Endodermal cell (in vitro differentiated cells): ENCODE data around the gene ERBB4. TPM values are rescaled to one million over a fixed set of nuclear protein-coding genes. Genes with fewer than 3 reads are reported as not detected.

Experiments
- DNase-seq: peaks from one replicate; pipeline ENCODE4 v3.0.0-alpha.2; 2017
- H3K27ac ChIP-seq: 2 replicates; pipeline ENCODE4 v1.5.1; 2013; ENCODE audit warnings: mild to moderate bottlenecking, low read depth, low read length, moderate library complexity
- H3K27me3 ChIP-seq: 2 replicates; pipeline ENCODE4 v1.6.1; 2013; ENCODE audit warnings: mild to moderate bottlenecking, low read length, moderate library complexity; ENCODE audit not compliant: insufficient read depth, control insufficient read depth, poor library complexity, severe bottlenecking
- H3K36me3 ChIP-seq: 2 replicates; pipeline ENCODE4 v1.7.0; 2013; ENCODE audit warnings: mild to moderate bottlenecking, low read length, moderate library complexity; ENCODE audit not compliant: control insufficient read depth, insufficient read depth
- H3K4me1 ChIP-seq: one replicate; pipeline ENCODE4 v1.7.0; 2013; ENCODE audit warnings: low read length; ENCODE audit not compliant: control insufficient read depth, insufficient read depth
- H3K4me3 ChIP-seq: 2 replicates; pipeline ENCODE4 v1.5.1; 2013; ENCODE audit warnings: mild to moderate bottlenecking, low read length, moderate library complexity
- H3K9ac ChIP-seq: 2 replicates; pipeline ENCODE4 v1.6.1; 2013; ENCODE audit warnings: mild to moderate bottlenecking, low read length, moderate library complexity; ENCODE audit not compliant: poor library complexity, severe bottlenecking; ENCODE audit errors: extremely low read depth
- H3K9me3 ChIP-seq: 2 replicates; pipeline ENCODE4 v1.6.1; 2013; ENCODE audit warnings: mild to moderate bottlenecking, low read length, moderate library complexity; ENCODE audit not compliant: control insufficient read depth
- H3K27ac Mint-ChIP-seq: 2 replicates; pipeline ENCODE4 v1.8.0; 2020; ENCODE audit warnings: mixed read lengths
- H3K27me3 Mint-ChIP-seq: 2 replicates; pipeline ENCODE4 v1.8.0; 2021; ENCODE audit warnings: mild to moderate bottlenecking, mixed read lengths; ENCODE audit not compliant: insufficient read depth
- H3K36me3 Mint-ChIP-seq: 2 replicates; pipeline ENCODE4 v1.8.0; 2020; ENCODE audit warnings: low read depth, mixed read lengths
- H3K4me1 Mint-ChIP-seq: 2 replicates; pipeline ENCODE4 v1.8.0; 2020; ENCODE audit warnings: mixed read lengths
- H3K4me3 Mint-ChIP-seq: 2 replicates; pipeline ENCODE4 v1.8.0; 2020; ENCODE audit warnings: mild to moderate bottlenecking, moderate library complexity, mixed read lengths
- H3K9me3 Mint-ChIP-seq: 2 replicates; pipeline ENCODE4 v1.8.0; 2020; ENCODE audit warnings: mild to moderate bottlenecking, mixed read lengths
- CTCF ChIP-seq: fragments of 200-600 bp; sonication (generic); conservative IDR thresholded peaks from 2 replicates; pipeline ENCODE4 v1.5.0; 2021; ENCODE audit warnings: antibody characterized with exemption, mild to moderate bottlenecking
- WGBS, 2 experiments: methylation state at CpG; one replicate each; pipeline versions ENCODE4 v1.1.5 to v1.1.7; 2013; ENCODE audit warnings: missing lambda C conversion rate in 2 of 2, mixed read lengths in 1 of 2; ENCODE audit not compliant: insufficient coverage in 1 of 2, insufficient read length in 1 of 2; 5-methylcytosine and 5-hydroxymethylcytosine counted together
- total RNA-seq, 2 donors: library from RNA; stranded (reverse); fragmentation: NEBNext Ultra II Directional in 1 of 2; extraction: Animal tissue kit (Norgen Biotek cat#: 25700) in 1 of 2; gene quantifications; 2 replicates in 1 of 2; 3 replicates in 1 of 2; pipeline ENCODE4 v1.2.1, GENCODE V29; 2021

The ERBB4 gene
- total RNA-seq, 2 donors from 2014 or later, result 154 to 158 TPM

GRCh38 chr2:211942153-211942552 is 596.4 kb downstream of the ERBB4 start:
- Histone ChIP-seq H3K4me1 (no peaks in the 10 kb centered on the region), H3K9ac (no peak overlapping the region), H3K27me3 (no peaks in the 10 kb centered on the region), H3K27ac (no peak overlapping the region), H3K36me3 (no peaks in the 10 kb centered on the region), H3K9me3 (no peaks in the 10 kb centered on the region), H3K4me3 (no peak overlapping the region)
- no peak for TF ChIP-seq CTCF
- 73 to 100% methylated on average over 1 to 2 of the region's 2 CpGs for WGBS, 2 experiments
- Mint-ChIP-seq H3K36me3 (no peaks in the 10 kb centered on the region), H3K4me1 (no peaks in the 10 kb centered on the region), H3K27ac (no peak overlapping the region), H3K27me3 (no peaks in the 10 kb centered on the region), H3K9me3 (no peaks in the 10 kb centered on the region), H3K4me3 (no peak overlapping the region)
- no peak for DNase-seq

GRCh38 chr2:211941216-211941747 is 597.3 kb downstream of the ERBB4 start:
- H3K27me3 ChIP-seq, result no peaks in the 10 kb centered on the region
- H3K4me1 Mint-ChIP-seq, result no peaks in the 10 kb centered on the region

DNA sequence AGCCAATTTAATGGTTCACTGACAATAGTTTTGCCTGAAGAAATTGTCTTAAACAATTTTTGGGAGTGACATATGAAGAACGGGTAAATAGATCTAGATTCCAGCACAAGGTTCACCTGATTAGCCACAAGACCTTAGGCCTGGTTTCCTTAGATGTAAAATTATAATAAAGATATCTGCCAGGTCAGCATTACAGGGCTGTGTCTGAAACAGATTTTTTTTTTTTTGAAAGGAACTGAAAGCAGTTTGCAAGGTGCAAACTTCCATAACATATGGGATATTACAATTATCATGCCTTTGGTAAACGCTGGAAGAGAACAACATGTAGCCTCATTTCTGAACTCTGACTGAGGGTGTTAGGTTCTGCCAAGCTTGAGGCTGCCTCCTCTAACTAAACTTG is 599.4 kb downstream of the ERBB4 start:
- Mint-ChIP-seq H3K36me3 (no peaks in the 10 kb centered on the region), H3K4me1 (no peaks in the 10 kb centered on the region), H3K27me3 (no peaks in the 10 kb centered on the region), H3K27ac (no peak overlapping the region), H3K9me3 (no peaks in the 10 kb centered on the region), H3K4me3 (no peak overlapping the region)
- DNase-seq, result no peak
- Histone ChIP-seq H3K27ac (no peak overlapping the region), H3K27me3 (no peaks in the 10 kb centered on the region), H3K4me3 (no peak overlapping the region), H3K36me3 (no peaks in the 10 kb centered on the region), H3K9me3 (no peaks in the 10 kb centered on the region), H3K4me1 (no peaks in the 10 kb centered on the region), H3K9ac (no peak overlapping the region)
- 91 to 100% methylated on average over 1 to 2 of the region's 2 CpGs for WGBS, 2 experiments
- TF ChIP-seq CTCF, result no peak

More at GRCh38 chr2:211941216-211941747, 597.3 kb downstream of the ERBB4 start:
- no peaks in the 10 kb centered on the region for H3K4me1 ChIP-seq
- H3K27ac ChIP-seq, result no peak overlapping the region
- Mint-ChIP-seq H3K27ac (no peak overlapping the region), H3K27me3 (no peaks in the 10 kb centered on the region), H3K4me3 (no peak overlapping the region), H3K9me3 (no peaks in the 10 kb centered on the region), H3K36me3 (no peaks in the 10 kb centered on the region)
- no peak for TF ChIP-seq CTCF
- H3K4me3 ChIP-seq, result no peak overlapping the region
- no peak overlapping the region for H3K9ac ChIP-seq
- WGBS, 2 experiments, result no CpG with 5 or more reads among the region's 1 CpG
- H3K36me3 ChIP-seq, result no peaks in the 10 kb centered on the region
- no peak for DNase-seq
- no peaks in the 10 kb centered on the region for H3K9me3 ChIP-seq
